Natural killer cell (primary cell): ENCODE results near the gene HIF1A. TPM values are rescaled to one million over a fixed set of nuclear protein-coding genes. Genes with fewer than 3 reads are reported as not detected.

Experiments used
- ATAC-seq, 3 donors: fragments of 150-1000 bp in 2 of 3; fragments of 200-7000 bp in 1 of 3; cut with Tn5 transposase; 1 replicate in 1 of 3; 2 replicates in 2 of 3; pipeline ENCODE4 v1.10.0; 2021; ENCODE audit warnings: mild to moderate bottlenecking in 2 of 3, moderate library complexity in 2 of 3
- DNase-seq, 2 donors: peaks; one replicate each; pipeline versions ENCODE4 v3.0.0 to v3.0.0-alpha.2; 2013 to 2021; ENCODE audit warnings: mixed read lengths in 1 of 2
- H3K27ac ChIP-seq: one replicate; pipeline ENCODE4 v1.5.1; 2013; ENCODE audit warnings: mild to moderate bottlenecking, low read length
- H3K27me3 ChIP-seq: one replicate; pipeline ENCODE4 v1.6.1; 2013; ENCODE audit warnings: low read length; ENCODE audit not compliant: control insufficient read depth, insufficient read depth
- H3K36me3 ChIP-seq: one replicate; pipeline ENCODE4 v1.6.1; 2013; ENCODE audit warnings: low read length; ENCODE audit not compliant: control insufficient read depth, insufficient read depth
- H3K4me1 ChIP-seq: one replicate; pipeline ENCODE4 v1.6.1; 2013; ENCODE audit warnings: low read length; ENCODE audit not compliant: control insufficient read depth, insufficient read depth
- H3K4me3 ChIP-seq: one replicate; pipeline ENCODE4 v1.5.1; 2013; ENCODE audit warnings: low read length
- H3K9me3 ChIP-seq: one replicate; pipeline ENCODE4 v1.6.1; 2013; ENCODE audit warnings: low read length; ENCODE audit not compliant: control insufficient read depth, insufficient read depth
- H3K27ac Mint-ChIP-seq, 2 donors: one replicate each; pipeline ENCODE4 v1.8.0; 2022; ENCODE audit warnings: mild to moderate bottlenecking in 2 of 2, mixed read lengths in 2 of 2, moderate library complexity in 1 of 2
- H3K27me3 Mint-ChIP-seq, 2 donors: one replicate each; pipeline ENCODE4 v1.8.0; 2022; ENCODE audit warnings: low read depth in 2 of 2, mixed read lengths in 2 of 2
- H3K36me3 Mint-ChIP-seq: one replicate; pipeline ENCODE4 v1.8.0; 2022; ENCODE audit warnings: mixed read lengths
- H3K4me1 Mint-ChIP-seq, 2 donors: one replicate each; pipeline ENCODE4 v1.8.0; 2022; ENCODE audit warnings: mixed read lengths in 2 of 2
- H3K4me3 Mint-ChIP-seq: one replicate; pipeline ENCODE4 v1.8.0; 2022; ENCODE audit warnings: mild to moderate bottlenecking, moderate library complexity, mixed read lengths
- H3K9me3 Mint-ChIP-seq, 2 donors: one replicate each; pipeline ENCODE4 v1.8.0; 2022; ENCODE audit warnings: mixed read lengths in 2 of 2
- CTCF ChIP-seq: fragments of 200-600 bp; IDR thresholded peaks from one replicate; pipeline ENCODE4 v1.8.0; 2022; ENCODE audit warnings: antibody characterized with exemption
- WGBS: methylation state at CpG from one replicate; pipeline ENCODE4 v1.1.7; 2013; ENCODE audit warnings: missing lambda C conversion rate; ENCODE audit not compliant: insufficient coverage; 5-methylcytosine and 5-hydroxymethylcytosine counted together
- intact Hi-C: fragments of 100-400 bp; cut with micrococcal nuclease; formaldehyde crosslinking; loops from one replicate; pipeline ENCODE4 v1.14.2; 2022
- total RNA-seq, 4 donors: library from RNA; stranded (reverse); fragments of 120-200 nt in 1 of 4; gene quantifications; one replicate each; pipeline versions ENCODE4 v1.2.3 to v1.2.4, GENCODE V29; 2013 to 2022

HIF1A gene
- total RNA-seq, 3 donors from 2014 or later (not counting 1 experiment from before 2014, with no cell fraction given), result 174 to 184 (median 177) TPM

GRCh38 chr14:61694039-61694438 lies 1.3 kb upstream of the HIF1A start:
- Histone ChIP-seq H3K27me3 (no peaks in the 10 kb centered on the region), H3K4me3 (no peak overlapping the region), H3K27ac (no peak overlapping the region), H3K36me3 (no peaks in the 10 kb centered on the region), H3K4me1 (peaks cover 4% of the 10 kb centered on the region), H3K9me3 (no peaks in the 10 kb centered on the region)
- H3K36me3 Mint-ChIP-seq, result peaks cover 7% of the 10 kb centered on the region
- DNase-seq, result no peak
- 99% methylated on average over 5 of the region's 6 CpGs for WGBS
- H3K27ac Mint-ChIP-seq, result peak overlapping the region; percentile 95 to 97
- TF ChIP-seq CTCF, result no peak
- intact Hi-C loops, result loop anchor here (2.0 to 10.0 kb wide), 2 partner anchors 31 to 51 kb away; no protein-coding TSS in a partner anchor
- H3K4me3 Mint-ChIP-seq, result peak overlapping the region; percentile 97
- H3K27me3 Mint-ChIP-seq, result peaks cover 13 to 18% of the 10 kb centered on the region in 2 donors
- ATAC-seq, result no peak
- H3K9me3 Mint-ChIP-seq, result peaks cover 0 to 4% of the 10 kb centered on the region in 2 donors
- peaks cover 36 to 40% of the 10 kb centered on the region in 2 donors for H3K4me1 Mint-ChIP-seq

- H3K27me3 Mint-ChIP-seq, result peaks cover 2 to 6% of the 10 kb centered on the region in 2 donors
- peak in 1 of 3 donors; percentile 3 for ATAC-seq
- Histone ChIP-seq H3K36me3 (no peaks in the 10 kb centered on the region), H3K4me3 (peak overlapping the region; percentile 99), H3K4me1 (peaks cover 4% of the 10 kb centered on the region), H3K27ac (peak overlapping the region; percentile 95), H3K27me3 (no peaks in the 10 kb centered on the region), H3K9me3 (no peaks in the 10 kb centered on the region)
- H3K36me3 Mint-ChIP-seq, result no peaks in the 10 kb centered on the region
- intact Hi-C loops, result loop anchor here (1.0 to 10.0 kb wide), 5 partner anchors 25 to 369 kb away; partner anchors contain the start of gene SNAPC1
- H3K4me1 Mint-ChIP-seq, result peaks cover 52 to 56% of the 10 kb centered on the region in 2 donors
- TF ChIP-seq CTCF, result no peak
- peaks cover 0 to 2% of the 10 kb centered on the region in 2 donors for H3K9me3 Mint-ChIP-seq
- DNase-seq, result peak; percentile 53 to 71
- under 1% methylated on average over 65 of the region's 70 CpGs for WGBS
- peak overlapping the region; percentile 95 to 97 for H3K27ac Mint-ChIP-seq
- peak overlapping the region; percentile 97 for H3K4me3 Mint-ChIP-seq
Observed at GRCh38 chr14:61695695-61696527, 598 bp downstream of the HIF1A start.

- ATAC-seq (no peak), DNase-seq (no peak)
- no peaks in the 10 kb centered on the region for H3K36me3 Mint-ChIP-seq
- H3K27ac Mint-ChIP-seq, result peak overlapping the region; percentile 95 to 97
- intact Hi-C loops, result loop anchor here (5.0 to 10.0 kb wide), 2 partner anchors 48 to 370 kb away; no protein-coding TSS in a partner anchor
- H3K9me3 Mint-ChIP-seq, result peaks cover 0 to 2% of the 10 kb centered on the region in 2 donors
- Histone ChIP-seq H3K9me3 (no peaks in the 10 kb centered on the region), H3K4me1 (peaks cover 8% of the 10 kb centered on the region), H3K27me3 (no peaks in the 10 kb centered on the region), H3K36me3 (no peaks in the 10 kb centered on the region), H3K27ac (peak overlapping the region; percentile 15), H3K4me3 (peak overlapping the region; percentile 99)
- WGBS, result no CpG with 5 or more reads among the region's 5 CpGs
- H3K27me3 Mint-ChIP-seq, result no peaks in the 10 kb centered on the region
- H3K4me3 Mint-ChIP-seq, result peak overlapping the region; percentile 97
- peaks cover 53 to 56% of the 10 kb centered on the region in 2 donors for H3K4me1 Mint-ChIP-seq
- TF ChIP-seq CTCF, result no peak
Observed at GRCh38 chr14:61696753-61697318, 1.5 kb downstream of the HIF1A start.
